Tibial artery (tissue), 4 donors: ENCODE results near the gene NDUFS7.

ENCODE experiments used
- DNase-seq, 2 donors: peaks; one replicate each; pipeline ENCODE4 v3.0.0-alpha.2; 2019
- H3K27ac ChIP-seq, 2 donors: fragments of 200-600 bp; sonication (generic) in 1 of 2; 1 replicate in 1 of 2; 2 replicates in 1 of 2; pipeline ENCODE4 v1.5.1; 2018 to 2019; ENCODE audit warnings: mild to moderate bottlenecking in 1 of 2
- H3K27me3 ChIP-seq, 2 donors: fragments of 200-600 bp; sonication (generic) in 1 of 2; one replicate each; pipeline versions ENCODE4 v1.5.1 to v1.6.0; 2016 to 2019
- H3K36me3 ChIP-seq, 3 donors: fragments of 200-600 bp; sonication (generic) in 2 of 3; one replicate each; pipeline ENCODE4 v1.5.1; 2016 to 2019; ENCODE audit warnings: mild to moderate bottlenecking in 2 of 3
- H3K4me1 ChIP-seq, 4 donors: fragments of 200-600 bp; sonication (generic) in 2 of 4; 1 replicate in 3 of 4; 2 replicates in 1 of 4; pipeline ENCODE4 v1.5.1; 2016 to 2019
- H3K4me3 ChIP-seq, 2 donors: fragments of 200-600 bp; sonication (generic) in 1 of 2; 1 replicate in 1 of 2; 2 replicates in 1 of 2; pipeline ENCODE4 v1.5.1; 2018 to 2019; ENCODE audit warnings: mild to moderate bottlenecking in 2 of 2
- H3K9me3 ChIP-seq, 3 donors: fragments of 200-600 bp; sonication (generic) in 1 of 3; one replicate each; pipeline ENCODE4 v1.5.1; 2016 to 2019
- intact Hi-C: fragments of 100-400 bp; cut with DNase I; formaldehyde crosslinking; loops from one replicate; pipeline ENCODE4 v1.15.0; 2023; ENCODE audit warnings: low total_unique reads
- TF ChIP-seq, protein P1 (sequence below), 2 experiments: fragments of 200-600 bp in 1 of 2; fragments of 450-650 bp in 1 of 2; IDR thresholded peaks; one replicate each; pipeline ENCODE4 v1.5.1; 2017 to 2019; ENCODE audit warnings: antibody characterized with exemption in 2 of 2, mild to moderate bottlenecking in 1 of 2, moderate library complexity in 1 of 2

NDUFS7 gene

DNA sequence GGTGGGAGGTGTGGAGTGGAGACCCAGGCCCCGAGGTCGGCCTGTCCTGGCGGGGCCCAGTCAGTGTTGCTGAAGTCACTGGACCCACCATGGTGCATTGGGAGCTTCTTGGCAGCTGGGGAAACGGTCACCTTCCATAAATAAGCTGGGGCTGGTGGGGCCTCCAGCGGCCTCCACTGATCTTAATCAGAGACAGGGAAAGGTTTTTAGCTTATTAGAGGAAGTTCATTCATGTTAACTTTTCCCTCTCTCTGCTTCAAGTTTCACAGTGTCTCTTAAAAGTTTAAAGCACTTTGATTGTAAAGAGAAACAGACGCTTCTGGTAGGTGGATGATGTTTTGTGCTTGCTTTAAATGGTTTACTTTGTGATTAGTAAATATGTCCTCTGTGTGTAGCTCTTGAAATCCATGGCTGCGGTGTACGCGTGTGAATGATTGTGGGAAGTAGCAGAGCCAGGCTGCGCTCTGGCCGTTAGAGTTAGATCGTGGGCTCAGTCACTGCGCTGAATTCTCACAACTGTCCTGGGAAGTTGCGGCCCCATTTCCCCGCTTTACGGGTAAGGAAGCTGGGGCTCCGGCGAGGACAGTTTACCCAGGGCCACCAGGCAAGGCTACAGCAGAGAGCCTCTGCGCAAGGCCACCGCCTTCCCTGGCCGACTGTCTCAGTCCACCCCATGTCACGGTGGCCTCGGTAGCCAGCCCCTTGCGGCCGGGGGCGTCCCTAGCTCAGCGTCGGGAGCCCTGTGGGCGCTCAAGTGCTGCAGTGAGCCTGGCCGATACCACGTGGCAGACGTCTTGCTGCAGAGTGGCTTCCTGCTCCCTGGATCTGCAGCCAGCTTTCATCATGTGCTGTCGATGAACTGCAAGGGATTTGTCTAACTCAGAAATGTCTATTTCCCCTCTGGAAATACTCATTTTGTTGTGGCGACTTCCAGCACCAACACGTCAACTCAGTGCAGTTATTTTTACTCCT is 16.5 kb upstream of the NDUFS7 start:
- H3K9me3 ChIP-seq = no peaks in the 10 kb centered on the region
- DNase-seq = no peak
- intact Hi-C loops = no loop called here
- no peaks in the 10 kb centered on the region for H3K27me3 ChIP-seq
- peaks cover 58 to 100% (median 95%) of the 10 kb centered on the region in 3 donors for H3K36me3 ChIP-seq
- H3K4me3 ChIP-seq = no peak overlapping the region
- TF ChIP-seq, protein P1, sequence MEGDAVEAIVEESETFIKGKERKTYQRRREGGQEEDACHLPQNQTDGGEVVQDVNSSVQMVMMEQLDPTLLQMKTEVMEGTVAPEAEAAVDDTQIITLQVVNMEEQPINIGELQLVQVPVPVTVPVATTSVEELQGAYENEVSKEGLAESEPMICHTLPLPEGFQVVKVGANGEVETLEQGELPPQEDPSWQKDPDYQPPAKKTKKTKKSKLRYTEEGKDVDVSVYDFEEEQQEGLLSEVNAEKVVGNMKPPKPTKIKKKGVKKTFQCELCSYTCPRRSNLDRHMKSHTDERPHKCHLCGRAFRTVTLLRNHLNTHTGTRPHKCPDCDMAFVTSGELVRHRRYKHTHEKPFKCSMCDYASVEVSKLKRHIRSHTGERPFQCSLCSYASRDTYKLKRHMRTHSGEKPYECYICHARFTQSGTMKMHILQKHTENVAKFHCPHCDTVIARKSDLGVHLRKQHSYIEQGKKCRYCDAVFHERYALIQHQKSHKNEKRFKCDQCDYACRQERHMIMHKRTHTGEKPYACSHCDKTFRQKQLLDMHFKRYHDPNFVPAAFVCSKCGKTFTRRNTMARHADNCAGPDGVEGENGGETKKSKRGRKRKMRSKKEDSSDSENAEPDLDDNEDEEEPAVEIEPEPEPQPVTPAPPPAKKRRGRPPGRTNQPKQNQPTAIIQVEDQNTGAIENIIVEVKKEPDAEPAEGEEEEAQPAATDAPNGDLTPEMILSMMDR (IDR thresholded peaks at IDR 0.05) = no peak
- peaks cover 0 to 5% (median 3%) of the 10 kb centered on the region in 4 donors for H3K4me1 ChIP-seq
- H3K27ac ChIP-seq = no peak overlapping the region

- Histone ChIP-seq H3K36me3 (peaks cover 61 to 100% (median 96%) of the 10 kb centered on the region in 3 donors), H3K27ac (no peak overlapping the region), H3K4me1 (no peaks in the 10 kb centered on the region), H3K4me3 (no peak overlapping the region), H3K9me3 (no peaks in the 10 kb centered on the region), H3K27me3 (no peaks in the 10 kb centered on the region)
- TF ChIP-seq, protein P1 (IDR thresholded peaks at IDR 0.05) = no peak
- DNase-seq = no peak
- intact Hi-C loops = no loop called here
These were observed 14.4 kb upstream of the NDUFS7 start for GRCh38 chr19:1369214-1369805.

GRCh38 chr19:1370579-1371361 is 12.9 kb upstream of the NDUFS7 start:
- intact Hi-C loops = loop anchor here (5.0 kb wide), 1 partner anchor 88 kb away; no protein-coding TSS in a partner anchor
- Histone ChIP-seq H3K4me1 (no peaks in the 10 kb centered on the region), H3K36me3 (peaks cover 58 to 93% (median 85%) of the 10 kb centered on the region in 3 donors), H3K9me3 (no peaks in the 10 kb centered on the region), H3K27ac (no peak overlapping the region), H3K4me3 (no peak overlapping the region), H3K27me3 (no peaks in the 10 kb centered on the region)
- no peak for DNase-seq
- TF ChIP-seq, protein P1 (IDR thresholded peaks at IDR 0.05) = no peak

- TF ChIP-seq, protein P1 (IDR thresholded peaks at IDR 0.05) = no peak
- Histone ChIP-seq H3K4me1 (no peaks in the 10 kb centered on the region), H3K27me3 (no peaks in the 10 kb centered on the region), H3K36me3 (peaks cover 49 to 90% (median 77%) of the 10 kb centered on the region in 3 donors), H3K4me3 (no peak overlapping the region), H3K27ac (no peak overlapping the region), H3K9me3 (no peaks in the 10 kb centered on the region)
- DNase-seq = no peak
- intact Hi-C loops = loop anchor here (5.0 kb wide), 1 partner anchor 91 kb away; no protein-coding TSS in a partner anchor
These were observed 10.6 kb upstream of the NDUFS7 start for GRCh38 chr19:1373042-1373533.
